Measurements from ENCODE around the gene GBX2. TPM values are rescaled to one million over a fixed set of nuclear protein-coding genes. Genes with fewer than 3 reads are reported as not detected.

Gene GBX2
- total RNA-seq, 1 experiment from 2014 or later = 5.9 TPM

- TF ChIP-seq CTCF (IDR thresholded peaks at IDR 0.05 in 2 of 3, conservative IDR thresholded peaks at IDR 0.05 in 1 of 3; ENCODE audit: borderline replicate concordance in 1 of 3, insufficient read depth in 1 of 3, low read depth in 2 of 3, low read length in 2 of 3) (no peak), MAX (IDR thresholded peaks at IDR 0.05) (no peak)
Observed at GRCh38 chr2:236211296-236211695, 43.1 kb upstream of the GBX2 start (continued).

GRCh38 chr2:236210536-236210935, 42.4 kb upstream of the GBX2 start:
- H3K4me2 ChIP-seq (ENCODE audit: low read length) = no peak overlapping the region
- ATAC-seq = no peak
- intact Hi-C loops (cut with micrococcal nuclease) = no loop called here

More at GRCh38 chr2:236210536-236210935, 42.4 kb upstream of the GBX2 start:
- CTCF ChIA-PET = no interaction called here
- DNase-seq (ENCODE audit: low read depth, low spot score) = no peak
- Histone ChIP-seq H2AFZ (ENCODE audit: low read depth, low read length, poor library complexity, severe bottlenecking) (no peak overlapping the region), H3K36me3 (ENCODE audit: control insufficient read depth in 1 of 2, insufficient read depth in 2 of 2, low read length in 2 of 2) (no peaks in the 10 kb centered on the region), H3K27me3 (ENCODE audit: insufficient read depth, low read length) (no peaks in the 10 kb centered on the region), H4K20me1 (ENCODE audit: insufficient read depth) (no peaks in the 10 kb centered on the region), H3K79me2 (ENCODE audit: insufficient read depth, low read length) (no peaks in the 10 kb centered on the region), H3K27ac (ENCODE audit: low read depth, low read length) (no peak overlapping the region), H3K9me2 (ENCODE audit: insufficient read depth) (no peaks in the 10 kb centered on the region), H3K9ac (ENCODE audit: low read length) (no peak overlapping the region), H3K4me3 (replicated peaks in 1 of 2; ENCODE audit: low read depth in 1 of 2, low read length in 2 of 2) (no peak overlapping the region), H3K4me1 (ENCODE audit: control insufficient read depth in 1 of 2, insufficient read depth in 2 of 2, low read length in 2 of 2) (no peaks in the 10 kb centered on the region), H3K9me3 (ENCODE audit: control insufficient read depth in 1 of 2, insufficient read depth in 1 of 2, low read depth in 1 of 2, low read length in 2 of 2) (no peaks in the 10 kb centered on the region)
- POLR2A ChIA-PET = no interaction called here
- RAD21 ChIA-PET (ENCODE audit: low non-redundant PET in 1 of 2, low total read pairs in 2 of 2, uncharacterized antibody in 2 of 2, unreplicated experiment in 2 of 2) = no interaction called here
- BruUV-seq (replicated peaks) = no TSS peak
- TF ChIP-seq SIN3A (IDR thresholded peaks at IDR 0.05; ENCODE audit: low read depth) = no peak
- no peak for TF ChIP-seq ELF1 (IDR thresholded peaks at IDR 0.05; ENCODE audit: borderline replicate concordance, low read depth)
- no peak for TF ChIP-seq ATF3 (IDR thresholded peaks at IDR 0.05)
- TF ChIP-seq POLR2AphosphoS5 (IDR thresholded peaks at IDR 0.05; ENCODE audit: low read depth, low read length) = no peak
- no peak for TF ChIP-seq REST (IDR thresholded peaks at IDR 0.05; ENCODE audit: low read depth)
- no peak for TF ChIP-seq EGR1 (IDR thresholded peaks at IDR 0.05; ENCODE audit: low read depth)
- no peak for TF ChIP-seq RAD21 (IDR thresholded peaks at IDR 0.05; ENCODE audit: low read depth)
- TF ChIP-seq MAX (IDR thresholded peaks at IDR 0.05) = no peak
- no peak for TF ChIP-seq ZBTB33 (IDR thresholded peaks at IDR 0.05; ENCODE audit: extremely low read depth, insufficient replicate concordance, low read length)
- TF ChIP-seq SRF (IDR thresholded peaks at IDR 0.05; ENCODE audit: low read depth) = no peak
- no peak for TF ChIP-seq SP1 (IDR thresholded peaks at IDR 0.05; ENCODE audit: low read depth)
- TF ChIP-seq JUND (IDR thresholded peaks at IDR 0.05) = no peak
- TF ChIP-seq FOSL1 (IDR thresholded peaks at IDR 0.05; ENCODE audit: low read depth) = no peak
- no peak for TF ChIP-seq CEBPB (IDR thresholded peaks at IDR 0.05; ENCODE audit: low read depth)
